H1 (cell line): ENCODE measurements around the gene SUCLG2. TPM values are rescaled to one million over a fixed set of nuclear protein-coding genes. Genes with fewer than 3 reads are reported as not detected.

Experiments
- CTCF ChIA-PET: fragments of 300-600 bp; sonication (Branson Sonifier 250); formaldehyde crosslinking; loops from one replicate; lab custom pipeline; 2021; ENCODE audit not compliant: partially characterized antibody; lab: Charles Lee
- POLR2A ChIA-PET: fragments of 300-600 bp; sonication (Branson Sonifier 250); formaldehyde crosslinking; loops from one replicate; lab custom pipeline; 2021; ENCODE audit warnings: inconsistent platforms; ENCODE audit not compliant: partially characterized antibody; lab: Charles Lee
- DNase-seq, 2 experiments: peaks; one replicate each; pipeline versions ENCODE4 v3.0.0 to v3.0.0-alpha.2; 2010 to 2022; ENCODE audit warnings: low spot score in 2 of 2, low read depth in 1 of 2, mixed read lengths in 1 of 2
- FAIRE-seq: peaks from 2 replicates; lab custom pipeline; 2011; peaks lifted over from hg19 to GRCh38; lab: Jason Lieb, UNC
- H2AFZ ChIP-seq: 2 replicates; pipeline ENCODE4 v1.8.1; 2012; ENCODE audit warnings: low read length, inconsistent platforms
- H2AK5ac ChIP-seq: 2 replicates; pipeline ENCODE4 v1.6.1; 2013; ENCODE audit warnings: low read depth, low read length
- H2BK120ac ChIP-seq: replicated peaks from 2 replicates; pipeline ENCODE3; 2013; ENCODE audit warnings: low read depth, low read length, inconsistent platforms
- H2BK12ac ChIP-seq: 2 replicates; pipeline ENCODE4 v1.6.1; 2013; ENCODE audit warnings: low read depth, low read length
- H2BK15ac ChIP-seq: 2 replicates; pipeline ENCODE4 v1.6.1; 2013; ENCODE audit warnings: low read length
- H2BK20ac ChIP-seq: 2 replicates; pipeline ENCODE4 v1.6.1; 2013; ENCODE audit warnings: low read length
- H2BK5ac ChIP-seq: 2 replicates; pipeline ENCODE4 v1.6.1; 2013; ENCODE audit warnings: low read depth, low read length
- H3K14ac ChIP-seq: 2 replicates; pipeline ENCODE4 v1.6.1; 2013; ENCODE audit warnings: inconsistent platforms; ENCODE audit not compliant: insufficient read length
- H3K18ac ChIP-seq: 2 replicates; pipeline ENCODE4 v1.6.1; 2013; ENCODE audit warnings: low read length; ENCODE audit errors: extremely low read depth
- H3K23ac ChIP-seq: 2 replicates; pipeline ENCODE4 v1.6.1; 2013; ENCODE audit warnings: inconsistent platforms; ENCODE audit not compliant: insufficient read length
- H3K23me2 ChIP-seq: 2 replicates; pipeline ENCODE4 v1.6.1; 2013; ENCODE audit warnings: low read depth, low read length
- H3K27ac ChIP-seq: 2 replicates; pipeline ENCODE4 v1.6.1; 2011; ENCODE audit warnings: low read depth, low read length, inconsistent platforms
- H3K27me3 ChIP-seq, 4 experiments: replicated peaks in 1 of 4; 1 replicate in 1 of 4; 2 replicates in 3 of 4; pipeline versions ENCODE4 v1.6.1 to v1.8.1; 2011 to 2013; ENCODE audit warnings: low read length in 3 of 4, mild to moderate bottlenecking in 3 of 4, inconsistent platforms in 2 of 4, mixed read lengths in 2 of 4, moderate library complexity in 1 of 4; ENCODE audit not compliant: control insufficient read depth in 3 of 4, insufficient read depth in 3 of 4; ENCODE audit errors: extremely low read depth in 1 of 4
- H3K36me3 ChIP-seq, 4 experiments: 2 replicates each; pipeline versions ENCODE4 v1.6.1 to v1.8.1; 2011 to 2013; ENCODE audit warnings: mild to moderate bottlenecking in 4 of 4, low read length in 3 of 4, moderate library complexity in 2 of 4, control low read depth in 1 of 4, inconsistent platforms in 1 of 4; ENCODE audit not compliant: insufficient read depth in 4 of 4, control insufficient read depth in 2 of 4
- H3K4ac ChIP-seq: replicated peaks from 2 replicates; pipeline ENCODE3; 2013; ENCODE audit warnings: low read length, low read depth, mixed read lengths, inconsistent platforms; ENCODE audit not compliant: insufficient read length
- H3K4me1 ChIP-seq, 4 experiments: replicated peaks in 1 of 4; 1 replicate in 1 of 4; 2 replicates in 3 of 4; pipeline versions ENCODE4 v1.6.1 to v1.8.1; 2011 to 2013; ENCODE audit warnings: low read length in 3 of 4, inconsistent platforms in 2 of 4, mixed read lengths in 1 of 4; ENCODE audit not compliant: insufficient read depth in 4 of 4, control insufficient read depth in 3 of 4
- H3K4me2 ChIP-seq, 2 experiments: 2 replicates each; pipeline versions ENCODE4 v1.6.1 to v1.8.1; 2011 to 2013; ENCODE audit warnings: low read depth in 2 of 2, low read length in 2 of 2, control low read depth in 1 of 2, inconsistent platforms in 1 of 2, mild to moderate bottlenecking in 1 of 2; ENCODE audit not compliant: insufficient read depth in 1 of 2
- H3K4me3 ChIP-seq, 4 experiments: fragments of 200-600, 300-600 bp in 1 of 4; sonication (generic), shearing (Covaris generic), sonication (Bioruptor Twin) in 1 of 4; 2 replicates each; pipeline versions ENCODE4 v1.5.1 to v1.8.1; 2011 to 2016; ENCODE audit warnings: low read length in 4 of 4, low read depth in 3 of 4, control low read depth in 2 of 4, inconsistent platforms in 2 of 4, mild to moderate bottlenecking in 2 of 4, mixed read lengths in 1 of 4, moderate library complexity in 1 of 4; ENCODE audit not compliant: insufficient read depth in 2 of 4; ENCODE audit errors: extremely low read depth in 1 of 4
- H3K56ac ChIP-seq: replicated peaks from 2 replicates; pipeline ENCODE3; 2013; ENCODE audit warnings: low read depth, mild to moderate bottlenecking, mixed read lengths, low read length, inconsistent platforms; ENCODE audit not compliant: insufficient read length
- H3K79me1 ChIP-seq: 2 replicates; pipeline ENCODE4 v1.6.1; 2013; ENCODE audit warnings: low read depth, low read length, control low read depth
- H3K79me2 ChIP-seq, 2 experiments: 2 replicates each; pipeline versions ENCODE4 v1.6.1 to v1.8.1; 2012 to 2013; ENCODE audit warnings: low read length in 2 of 2, mild to moderate bottlenecking in 2 of 2, inconsistent platforms in 1 of 2; ENCODE audit not compliant: insufficient read depth in 2 of 2, control insufficient read depth in 1 of 2
- H3K9ac ChIP-seq, 4 experiments: replicated peaks in 1 of 4; 1 replicate in 1 of 4; 2 replicates in 3 of 4; pipeline versions ENCODE4 v1.6.1 to v1.8.1; 2011 to 2013; ENCODE audit warnings: low read depth in 3 of 4, low read length in 3 of 4, control low read depth in 2 of 4, mild to moderate bottlenecking in 2 of 4, moderate library complexity in 2 of 4, inconsistent platforms in 1 of 4; ENCODE audit errors: extremely low read depth in 1 of 4
- H3K9me3 ChIP-seq, 2 experiments: 2 replicates each; pipeline versions ENCODE4 v1.6.1 to v1.8.1; 2012 to 2013; ENCODE audit warnings: mild to moderate bottlenecking in 2 of 2, moderate library complexity in 2 of 2, control low read depth in 1 of 2, inconsistent platforms in 1 of 2, low read depth in 1 of 2, low read length in 1 of 2, mixed read lengths in 1 of 2; ENCODE audit not compliant: insufficient read depth in 2 of 2
- H4K20me1 ChIP-seq, 2 experiments: replicated peaks in 1 of 2; 2 replicates each; pipeline versions ENCODE3 to v1.8.1; 2011 to 2013; ENCODE audit warnings: inconsistent platforms in 2 of 2, low read length in 2 of 2, mild to moderate bottlenecking in 1 of 2; ENCODE audit not compliant: insufficient read depth in 2 of 2, control insufficient read depth in 1 of 2
- H4K5ac ChIP-seq: 2 replicates; pipeline ENCODE4 v1.6.1; 2013; ENCODE audit warnings: low read length, low read depth, mixed read lengths, inconsistent platforms; ENCODE audit not compliant: insufficient read length
- H4K8ac ChIP-seq: 2 replicates; pipeline ENCODE4 v1.8.0; 2013; ENCODE audit warnings: mild to moderate bottlenecking, moderate library complexity, low read length, inconsistent platforms; ENCODE audit not compliant: insufficient read depth; ENCODE audit errors: extremely low read depth
- H4K91ac ChIP-seq: replicated peaks from 2 replicates; pipeline ENCODE3; 2013; ENCODE audit warnings: low read length, mixed read lengths, inconsistent platforms; ENCODE audit not compliant: insufficient read length
- CTCF ChIP-seq, 3 experiments: IDR thresholded peaks; 1 replicate in 2 of 3; 2 replicates in 1 of 3; pipeline versions ENCODE4 v1.5.1 to v1.6.1; 2011; ENCODE audit warnings: low read length in 3 of 3, mild to moderate bottlenecking in 3 of 3, inconsistent platforms in 2 of 3, low read depth in 1 of 3, moderate library complexity in 1 of 3; ENCODE audit not compliant: insufficient read depth in 1 of 3; ENCODE audit errors: control extremely low read depth in 1 of 3
- RBBP5 ChIP-seq: IDR thresholded peaks from 2 replicates; pipeline ENCODE4 v1.7.1; 2012; ENCODE audit warnings: low read depth, mild to moderate bottlenecking, inconsistent platforms, low read length, moderate library complexity, borderline replicate concordance
- polyA plus RNA-seq, 7 experiments: library from polyadenylated mRNA; depleted of rRNA in 3 of 7; stranded (reverse) in 5 of 7; unstranded in 2 of 7; fragments of >200 nt in 5 of 7; fragments of 200-250 nt in 2 of 7; gene quantifications; 1 replicate in 5 of 7; 2 replicates in 1 of 7; 4 replicates in 1 of 7; pipeline versions ENCODE4 v1.2.1 to v1.2.3, GENCODE V29; 2011 to 2013; ENCODE audit warnings: missing spikeins in 2 of 7, mixed read lengths in 2 of 7
- total RNA-seq: library from RNA; stranded (reverse); fragmentation: NEBNext Ultra II Directional; extraction: Animal tissue kit (Norgen Biotek cat#: 25700); gene quantifications from 2 replicates; pipeline ENCODE4 v1.2.1, GENCODE V29; 2021

SUCLG2 gene
- total and polyA plus RNA-seq, 2 of the 8 experiments (the other 6 are each of a cell fraction or from before 2014, with no cell fraction given): 12.9 to 46.2 TPM

DNA sequence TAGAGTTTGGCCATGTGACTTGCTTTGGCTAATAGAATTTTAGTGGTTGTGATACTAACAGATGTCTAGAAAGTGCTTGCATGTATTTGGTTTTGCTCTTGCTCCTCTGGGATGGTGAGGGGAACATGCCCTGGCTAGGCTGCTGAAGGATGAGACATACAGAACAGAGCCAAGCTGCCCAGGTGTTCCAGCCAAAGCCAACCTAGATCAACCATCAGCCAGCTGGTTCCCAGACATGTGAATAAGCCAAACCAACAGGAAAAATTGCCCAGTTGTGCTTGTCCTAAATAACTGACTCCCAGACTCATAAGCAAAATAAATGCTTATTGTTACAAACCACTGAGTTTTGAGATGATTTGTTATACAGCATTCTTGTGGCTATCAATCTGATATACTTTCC is 292.6 kb downstream of the SUCLG2 start:
- Histone ChIP-seq H3K18ac (no peak overlapping the region), H3K27me3 (no peaks in the 10 kb centered on the region), H2AFZ (no peak overlapping the region), H4K5ac (no peak overlapping the region), H3K79me1 (no peaks in the 10 kb centered on the region), H4K8ac (no peak overlapping the region), H3K4me1 (peaks cover 0 to 3% (median 0%) of the 10 kb centered on the region in 4 experiments; a peak in 2 of 7 replicates), H3K4ac (no peak overlapping the region), H3K36me3 (no peaks in the 10 kb centered on the region), H3K14ac (no peak overlapping the region), H4K20me1 (no peaks in the 10 kb centered on the region), H2BK20ac (no peak overlapping the region), H3K4me3 (no peak overlapping the region), H3K79me2 (no peaks in the 10 kb centered on the region), H3K23me2 (no peaks in the 10 kb centered on the region), H3K23ac (no peak overlapping the region), H3K27ac (no peak overlapping the region), H2BK5ac (no peak overlapping the region), H4K91ac (no peak overlapping the region), H2BK15ac (no peak overlapping the region), H3K9me3 (no peaks in the 10 kb centered on the region), H3K56ac (no peak overlapping the region), H2BK12ac (no peak overlapping the region), H2AK5ac (no peak overlapping the region), H2BK120ac (no peak overlapping the region), H3K4me2 (no peak overlapping the region), H3K9ac (no peak overlapping the region)
- ChIA-PET POLR2A (no interaction called here), CTCF (interaction anchor here (1.2 to 1.8 kb wide), 4 partner anchors 19 to 428 kb away, joined by 3 to 5 read pairs (median 4); no protein-coding TSS in a partner anchor)
- DNase-seq (no peak), FAIRE-seq (no peak)
- TF ChIP-seq RBBP5 (no peak), CTCF (IDR thresholded peaks at IDR 0.05; ENCODE audit: control extremely low read depth in 1 of 3, insufficient read depth in 1 of 3, low read depth in 1 of 3, low read length in 3 of 3) (no peak)
